Smooth muscle cell (in vitro differentiated cells): ENCODE results near the gene SAMD11. TPM values are rescaled to one million over a fixed set of nuclear protein-coding genes. Genes with fewer than 3 reads are reported as not detected.

Experiments
- DNase-seq: peaks from one replicate; lab custom pipeline; 2025; ENCODE audit not compliant: unreplicated experiment; lab: John Stamatoyannopoulos, UW
- H2AFZ ChIP-seq: fragments of 200-600 bp; sonication (generic); 2 replicates; pipeline ENCODE4 v1.6.0; 2016; ENCODE audit warnings: antibody characterized with exemption, low read depth, mild to moderate bottlenecking
- H3F3A ChIP-seq: fragments of 200-600 bp; sonication (generic); 2 replicates; pipeline ENCODE4 v1.6.0; 2017; ENCODE audit warnings: antibody characterized with exemption, low read depth
- H3K27ac ChIP-seq: fragments of 200-600 bp; sonication (generic); 2 replicates; pipeline ENCODE4 v1.5.1; 2016; ENCODE audit warnings: low read depth, mild to moderate bottlenecking
- H3K27me3 ChIP-seq: fragments of 200-600 bp; sonication (generic); 2 replicates; pipeline ENCODE4 v1.6.1; 2016; ENCODE audit warnings: low read depth, mild to moderate bottlenecking
- H3K36me3 ChIP-seq: fragments of 200-600 bp; sonication (generic); 2 replicates; pipeline ENCODE4 v1.5.1; 2016; ENCODE audit warnings: low read depth
- H3K4me1 ChIP-seq: fragments of 200-600 bp; sonication (generic); 2 replicates; pipeline ENCODE4 v1.5.1; 2016; ENCODE audit warnings: low read depth
- H3K4me2 ChIP-seq: fragments of 200-600 bp; sonication (generic); 2 replicates; pipeline ENCODE4 v1.6.0; 2016; ENCODE audit warnings: mild to moderate bottlenecking
- H3K4me3 ChIP-seq: fragments of 200-600 bp; sonication (generic); 2 replicates; pipeline ENCODE4 v1.5.1; 2016; ENCODE audit warnings: mild to moderate bottlenecking
- H3K79me2 ChIP-seq: fragments of 200-600 bp; sonication (generic); 2 replicates; pipeline ENCODE4 v1.6.0; 2016; ENCODE audit warnings: low read depth, mild to moderate bottlenecking
- H3K9ac ChIP-seq: fragments of 200-600 bp; sonication (generic); 2 replicates; pipeline ENCODE4 v1.6.0; 2016; ENCODE audit warnings: low read depth
- H3K9me3 ChIP-seq: fragments of 200-600 bp; sonication (generic); replicated peaks from 2 replicates; pipeline ENCODE4 v1.5.1; 2016; ENCODE audit warnings: low read depth
- H4K20me1 ChIP-seq: fragments of 200-600 bp; sonication (generic); 2 replicates; pipeline ENCODE4 v1.6.0; 2016; ENCODE audit warnings: low read depth
- WGBS: methylation state at CpG from one replicate; pipeline ENCODE4 v1.1.7; 2016; ENCODE audit warnings: low lambda C conversion rate; 5-methylcytosine and 5-hydroxymethylcytosine counted together
- polyA plus RNA-seq: library from polyadenylated mRNA; unstranded; fragments of >200 nt; fragmentation: Nextera tagmentation; extraction: Ambion mirVana; gene quantifications from 2 replicates; pipeline ENCODE4 v1.2.1, GENCODE V29; 2016
- total RNA-seq: library from RNA; depleted of rRNA; stranded (reverse); fragments of >200 nt; gene quantifications from 2 replicates; pipeline ENCODE4 v1.2.3, GENCODE V29; 2014
- TF ChIP-seq, protein P1 (sequence below): fragments of 200-600 bp; sonication (generic); IDR thresholded peaks from 2 replicates; pipeline ENCODE4 v1.5.1; 2017; ENCODE audit warnings: borderline replicate concordance, mild to moderate bottlenecking, antibody characterized with exemption; ENCODE audit not compliant: insufficient read depth, poor library complexity, severe bottlenecking

The SAMD11 gene
- total and polyA plus RNA-seq, 2 experiments from 2014 or later = 18.0 to 21.1 TPM

DNA sequence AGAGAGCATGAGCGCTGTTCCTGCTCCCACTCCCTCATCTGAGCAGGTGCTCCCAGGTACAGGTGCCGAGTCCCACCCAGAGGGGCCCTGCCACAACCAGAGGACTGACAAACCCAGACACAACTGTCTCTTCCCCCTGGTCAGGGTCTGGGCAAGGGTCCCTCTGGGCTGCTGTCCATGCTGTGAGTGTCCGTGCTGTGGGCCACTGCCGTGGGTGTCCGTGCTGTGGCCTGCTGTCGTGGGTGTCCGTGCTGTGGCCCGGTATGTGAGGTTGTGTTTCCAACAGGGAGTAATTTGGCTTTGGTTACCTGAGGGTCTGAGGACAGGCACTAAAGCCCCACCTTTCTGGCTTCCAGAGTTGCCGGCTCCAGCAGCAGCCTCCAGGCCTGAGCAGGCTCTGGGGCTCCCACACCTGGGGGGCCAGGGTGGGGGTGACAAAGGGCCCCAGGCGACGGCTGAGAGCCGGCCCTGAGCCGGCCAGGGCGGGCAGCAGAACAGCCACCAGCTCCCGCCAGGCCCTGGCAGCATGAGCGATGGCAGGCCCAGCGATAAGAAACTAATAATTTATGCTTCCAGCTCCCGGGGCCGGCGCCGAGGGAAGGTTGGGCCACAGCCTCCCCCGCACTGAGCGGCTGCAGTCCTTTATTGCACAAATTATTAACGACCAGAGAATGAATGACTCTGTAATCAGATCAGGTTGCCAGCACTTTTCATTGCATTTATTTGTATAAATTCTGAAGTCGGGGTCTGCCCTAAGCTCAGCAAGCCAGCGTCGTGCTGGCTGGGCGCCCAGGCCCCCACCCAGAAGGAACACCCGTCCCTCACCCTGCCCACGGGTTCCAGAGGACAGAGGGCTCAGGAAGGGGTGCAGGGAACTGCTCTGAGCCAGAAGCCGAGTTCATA, 7.3 kb upstream of the SAMD11 start:
- H3K4me2 ChIP-seq = peak overlapping the region; percentile 31
- 56% methylated on average over 30 of the region's 31 CpGs for WGBS
- H3K79me2 ChIP-seq = no peaks in the 10 kb centered on the region
- TF ChIP-seq, protein P1, sequence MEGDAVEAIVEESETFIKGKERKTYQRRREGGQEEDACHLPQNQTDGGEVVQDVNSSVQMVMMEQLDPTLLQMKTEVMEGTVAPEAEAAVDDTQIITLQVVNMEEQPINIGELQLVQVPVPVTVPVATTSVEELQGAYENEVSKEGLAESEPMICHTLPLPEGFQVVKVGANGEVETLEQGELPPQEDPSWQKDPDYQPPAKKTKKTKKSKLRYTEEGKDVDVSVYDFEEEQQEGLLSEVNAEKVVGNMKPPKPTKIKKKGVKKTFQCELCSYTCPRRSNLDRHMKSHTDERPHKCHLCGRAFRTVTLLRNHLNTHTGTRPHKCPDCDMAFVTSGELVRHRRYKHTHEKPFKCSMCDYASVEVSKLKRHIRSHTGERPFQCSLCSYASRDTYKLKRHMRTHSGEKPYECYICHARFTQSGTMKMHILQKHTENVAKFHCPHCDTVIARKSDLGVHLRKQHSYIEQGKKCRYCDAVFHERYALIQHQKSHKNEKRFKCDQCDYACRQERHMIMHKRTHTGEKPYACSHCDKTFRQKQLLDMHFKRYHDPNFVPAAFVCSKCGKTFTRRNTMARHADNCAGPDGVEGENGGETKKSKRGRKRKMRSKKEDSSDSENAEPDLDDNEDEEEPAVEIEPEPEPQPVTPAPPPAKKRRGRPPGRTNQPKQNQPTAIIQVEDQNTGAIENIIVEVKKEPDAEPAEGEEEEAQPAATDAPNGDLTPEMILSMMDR = no peak
- no peak overlapping the region for H3K27ac ChIP-seq
- H4K20me1 ChIP-seq = no peaks in the 10 kb centered on the region
- H3K9ac ChIP-seq = no peak overlapping the region
- H3K27me3 ChIP-seq = no peaks in the 10 kb centered on the region
- no peaks in the 10 kb centered on the region for H3F3A ChIP-seq
- no peak overlapping the region for H2AFZ ChIP-seq
- H3K4me1 ChIP-seq = peaks cover 6% of the 10 kb centered on the region
- H3K9me3 ChIP-seq = no peaks in the 10 kb centered on the region
- DNase-seq = no peak
- H3K4me3 ChIP-seq = no peak overlapping the region
- H3K36me3 ChIP-seq = no peaks in the 10 kb centered on the region

DNA sequence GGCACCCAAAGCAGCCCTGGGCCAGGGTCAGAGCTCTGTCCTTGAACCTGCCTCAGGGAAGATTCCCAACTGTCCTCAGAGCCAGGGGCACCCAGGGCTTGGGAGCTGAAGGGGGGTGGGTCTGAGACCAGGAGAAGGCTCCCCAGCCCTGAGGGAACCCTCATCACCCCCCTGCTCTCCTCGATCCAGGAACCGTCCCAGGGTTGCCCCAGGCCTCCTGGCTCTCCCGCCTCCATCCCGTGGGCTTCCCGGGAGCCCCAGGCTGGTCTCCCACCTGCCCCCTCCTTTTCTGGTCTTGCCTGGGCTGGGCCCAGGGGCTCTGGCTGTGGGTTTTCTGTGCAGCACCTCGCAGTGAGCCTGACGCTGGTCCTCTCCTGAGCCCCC, 6.7 kb upstream of the SAMD11 start:
- no peaks in the 10 kb centered on the region for H3K79me2 ChIP-seq
- H3K9ac ChIP-seq = no peak overlapping the region
- H3K27ac ChIP-seq = no peak overlapping the region
- H3K4me1 ChIP-seq = peaks cover 6% of the 10 kb centered on the region
- H2AFZ ChIP-seq = no peak overlapping the region
- H3F3A ChIP-seq = no peaks in the 10 kb centered on the region
- no peaks in the 10 kb centered on the region for H3K9me3 ChIP-seq
- H3K36me3 ChIP-seq = no peaks in the 10 kb centered on the region
- WGBS = 55% methylated on average over 7 of the region's 7 CpGs
- no peak overlapping the region for H3K4me3 ChIP-seq
- no peaks in the 10 kb centered on the region for H3K27me3 ChIP-seq
- H3K4me2 ChIP-seq = no peak overlapping the region
- TF ChIP-seq, protein P1 = no peak
- H4K20me1 ChIP-seq = peaks cover 5% of the 10 kb centered on the region
- DNase-seq = no peak

DNA sequence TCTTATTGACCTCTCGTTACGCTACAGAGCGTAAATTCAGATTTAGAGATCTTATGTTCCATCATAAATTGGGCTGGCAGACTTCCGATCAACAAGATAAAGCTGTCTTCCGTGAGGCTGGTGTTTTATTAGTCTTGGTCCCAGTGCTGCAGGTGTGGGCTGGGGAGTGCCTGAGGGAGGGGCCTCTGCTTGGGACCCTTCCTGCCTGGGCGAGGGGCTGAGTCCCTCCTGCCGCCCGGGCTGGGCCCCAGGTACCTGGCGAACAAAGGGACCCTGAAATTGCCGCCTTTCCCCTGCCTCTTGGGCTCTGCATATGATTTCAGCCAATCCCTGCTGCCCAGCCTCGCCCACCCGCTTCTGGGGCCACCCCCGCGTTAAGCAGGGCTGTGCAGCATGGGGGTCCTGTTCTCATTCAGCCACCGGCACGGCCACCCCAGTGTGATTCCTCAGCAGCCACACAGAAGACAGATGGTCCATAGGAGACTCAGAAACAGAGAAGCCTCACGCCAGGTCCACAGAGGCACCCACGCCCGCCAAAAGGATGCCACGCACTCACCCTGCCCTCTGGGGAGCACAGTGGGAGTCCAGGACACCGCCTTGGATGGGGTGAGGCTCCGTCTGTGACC, 6.1 kb upstream of the SAMD11 start:
- no peak overlapping the region for H3K4me3 ChIP-seq
- no peaks in the 10 kb centered on the region for H3F3A ChIP-seq

More for the DNA sequence above, 6.1 kb upstream of the SAMD11 start:
- no peak for DNase-seq
- no peaks in the 10 kb centered on the region for H3K9me3 ChIP-seq
- no peak overlapping the region for H3K9ac ChIP-seq
- H2AFZ ChIP-seq = no peak overlapping the region
- no peak overlapping the region for H3K4me2 ChIP-seq
- peaks cover 6% of the 10 kb centered on the region for H3K4me1 ChIP-seq
- H3K36me3 ChIP-seq = no peaks in the 10 kb centered on the region
- TF ChIP-seq, protein P1 = no peak
- no peaks in the 10 kb centered on the region for H3K79me2 ChIP-seq
- 76% methylated on average over 21 of the region's 22 CpGs for WGBS
- no peaks in the 10 kb centered on the region for H3K27me3 ChIP-seq
- H3K27ac ChIP-seq = no peak overlapping the region
- H4K20me1 ChIP-seq = peaks cover 10% of the 10 kb centered on the region
